Pancreas (tissue), 10 donors: ENCODE data around the gene IL18R1. TPM values are rescaled to one million over a fixed set of nuclear protein-coding genes. Genes with fewer than 3 reads are reported as not detected.

Experiments used
- ATAC-seq, 4 donors: fragments of 200-7000 bp; cut with Tn5 transposase; one replicate each; pipeline versions ENCODE4 v1.8.0 to v1.9.1; 2020; ENCODE audit warnings: mild to moderate bottlenecking in 4 of 4, moderate library complexity in 4 of 4
- DNase-seq, 6 donors: peaks; one replicate each; pipeline ENCODE4 v3.0.0-alpha.2; 2020
- FAIRE-seq: peaks from 2 replicates; lab custom pipeline; 2012; peaks lifted over from hg19 to GRCh38; lab: Jason Lieb, UNC
- H3K27ac ChIP-seq, 4 donors: fragments of 200-600 bp; sonication (generic); 1 replicate in 3 of 4; 2 replicates in 1 of 4; pipeline versions ENCODE4 v1.5.0 to v1.8.0; 2020
- H3K27me3 ChIP-seq, 4 donors: fragments of 200-600 bp; one replicate each; pipeline ENCODE4 v1.8.0; 2021
- H3K36me3 ChIP-seq, 3 donors: fragments of 200-600 bp; sonication (generic) in 1 of 3; one replicate each; pipeline versions ENCODE4 v1.5.0 to v1.8.0; 2020 to 2021
- H3K4me1 ChIP-seq, 3 donors: fragments of 200-600 bp; one replicate each; pipeline ENCODE4 v1.8.0; 2021
- H3K4me3 ChIP-seq, 4 donors: fragments of 200-600 bp; sonication (generic) in 2 of 4; one replicate each; pipeline versions ENCODE4 v1.5.0 to v1.8.0; 2020 to 2021
- H3K9me3 ChIP-seq, 4 donors: fragments of 200-600 bp; one replicate each; pipeline ENCODE4 v1.8.0; 2021
- WGBS, 2 donors: extraction: QIAGEN DNeasy Blood & Tissue Kit; methylation state at CpG; one replicate each; pipeline ENCODE4 v1.1.7; 2013; 5-methylcytosine and 5-hydroxymethylcytosine counted together
- intact Hi-C, 3 donors: fragments of 100-400 bp; cut with DNase I; formaldehyde crosslinking; loops; one replicate each; pipeline versions ENCODE4 v1.11.1 to v1.14.2; 2022
- polyA plus RNA-seq, 2 donors: library from polyadenylated mRNA; stranded (reverse); fragments of 200-250 nt; gene quantifications; one replicate each; pipeline ENCODE4 v1.2.3, GENCODE V29; 2013
- total RNA-seq, 6 donors: library from RNA; stranded (reverse); fragmentation: NEBNext Ultra II Directional in 4 of 6; extraction: Animal tissue kit (Norgen Biotek cat#: 25700) in 4 of 6; gene quantifications; one replicate each; pipeline versions ENCODE4 v1.2.1 to v1.2.4, GENCODE V29; 2021 to 2023
- TF ChIP-seq, protein P1 (sequence below), 4 donors: fragments of 200-600 bp; sonication (generic) in 3 of 4; IDR thresholded peaks; one replicate each; pipeline versions ENCODE4 v1.5.0 to v1.8.0; 2021; ENCODE audit warnings: antibody characterized with exemption in 4 of 4
- donor health status: healthy with polysubstance abuse.
- donor health status: DM: no; HTN: no; CAD: no; lungs with moderate emphysema.
- donor health status: DM: no; HTN: no; CAD: no.
- donor health status: control.
- donor health status: control.
- donor health status: Bipolar disorder and iron deficiency.
- donor health status: DM: yes; HTN: yes; CAD: no.
- donor health status: DM: no; HTN: no; CAD: no.
- donor health status: DM: no; HTN: no; CAD: no.
- donor health status: DM: yes; HTN: yes; CAD: no.

IL18R1 gene
- total and polyA plus RNA-seq, 8 donors: 0.51 to 1.6 (median 0.91) TPM

DNA sequence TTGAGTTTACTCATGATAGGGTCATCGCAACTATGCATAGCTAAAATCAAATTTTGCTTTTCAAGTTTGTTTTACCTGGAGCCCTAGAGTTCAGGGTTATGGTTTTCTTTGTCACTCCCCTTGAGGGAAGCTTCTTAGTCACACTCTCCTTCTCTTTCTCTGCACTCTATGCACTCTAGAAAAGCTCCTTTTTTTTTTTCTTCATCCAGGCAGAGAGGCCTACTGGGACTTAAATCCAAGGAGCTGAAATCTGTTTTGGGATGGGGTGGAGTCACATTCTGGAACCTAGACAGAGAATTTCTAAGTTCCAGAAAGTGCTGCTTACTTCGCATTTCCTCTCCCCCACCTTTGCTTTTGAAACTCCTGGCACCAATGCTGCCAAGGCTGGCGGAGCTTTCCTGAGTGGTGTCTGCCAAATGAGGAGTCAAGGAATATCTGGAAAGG lies 19.1 kb upstream of the IL18R1 start:
- intact Hi-C loops: no loop called here
- Histone ChIP-seq H3K27ac (no peak overlapping the region), H3K4me3 (no peak overlapping the region), H3K9me3 (no peaks in the 10 kb centered on the region), H3K36me3 (no peaks in the 10 kb centered on the region), H3K27me3 (no peaks in the 10 kb centered on the region), H3K4me1 (no peaks in the 10 kb centered on the region)
- FAIRE-seq (no peak), ATAC-seq (peak in 2 of 4 donors; percentile 21 to 27), DNase-seq (no peak)
- TF ChIP-seq, protein P1, sequence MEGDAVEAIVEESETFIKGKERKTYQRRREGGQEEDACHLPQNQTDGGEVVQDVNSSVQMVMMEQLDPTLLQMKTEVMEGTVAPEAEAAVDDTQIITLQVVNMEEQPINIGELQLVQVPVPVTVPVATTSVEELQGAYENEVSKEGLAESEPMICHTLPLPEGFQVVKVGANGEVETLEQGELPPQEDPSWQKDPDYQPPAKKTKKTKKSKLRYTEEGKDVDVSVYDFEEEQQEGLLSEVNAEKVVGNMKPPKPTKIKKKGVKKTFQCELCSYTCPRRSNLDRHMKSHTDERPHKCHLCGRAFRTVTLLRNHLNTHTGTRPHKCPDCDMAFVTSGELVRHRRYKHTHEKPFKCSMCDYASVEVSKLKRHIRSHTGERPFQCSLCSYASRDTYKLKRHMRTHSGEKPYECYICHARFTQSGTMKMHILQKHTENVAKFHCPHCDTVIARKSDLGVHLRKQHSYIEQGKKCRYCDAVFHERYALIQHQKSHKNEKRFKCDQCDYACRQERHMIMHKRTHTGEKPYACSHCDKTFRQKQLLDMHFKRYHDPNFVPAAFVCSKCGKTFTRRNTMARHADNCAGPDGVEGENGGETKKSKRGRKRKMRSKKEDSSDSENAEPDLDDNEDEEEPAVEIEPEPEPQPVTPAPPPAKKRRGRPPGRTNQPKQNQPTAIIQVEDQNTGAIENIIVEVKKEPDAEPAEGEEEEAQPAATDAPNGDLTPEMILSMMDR (IDR thresholded peaks at IDR 0.05): no peak
- WGBS, 2 donors: 75 to 85% methylated on average over 3 of the region's 3 CpGs

DNA sequence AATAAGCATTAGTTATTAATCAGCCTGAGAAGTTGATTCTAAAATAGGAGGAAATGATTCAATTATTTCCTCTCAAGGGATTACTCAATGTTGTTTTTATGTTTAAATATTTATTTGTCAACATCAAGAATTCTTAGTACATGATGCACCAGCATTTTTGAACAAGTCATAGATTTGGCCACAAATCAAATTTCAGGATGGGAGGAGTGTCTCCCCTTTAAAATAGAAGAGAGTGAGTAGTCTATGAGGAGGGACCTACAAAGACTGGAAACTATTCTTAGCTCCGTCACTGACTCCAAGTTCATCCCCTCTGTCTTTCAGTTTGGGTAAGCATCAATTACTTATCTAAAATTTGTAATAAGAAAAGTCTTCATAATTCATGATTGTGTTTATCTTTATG lies 18.6 kb upstream of the IL18R1 start:
- intact Hi-C loops: no loop called here
- WGBS, 2 donors: 55 to 70% methylated on average over 1 of the region's 1 CpG
- no peak overlapping the region for H3K4me3 ChIP-seq
- no peak overlapping the region for H3K27ac ChIP-seq
- FAIRE-seq: no peak
- TF ChIP-seq, protein P1 (IDR thresholded peaks at IDR 0.05): no peak
- no peaks in the 10 kb centered on the region for H3K4me1 ChIP-seq
- DNase-seq: no peak
- no peaks in the 10 kb centered on the region for H3K9me3 ChIP-seq
- H3K36me3 ChIP-seq: no peaks in the 10 kb centered on the region
- no peak for ATAC-seq
- no peaks in the 10 kb centered on the region for H3K27me3 ChIP-seq

DNA sequence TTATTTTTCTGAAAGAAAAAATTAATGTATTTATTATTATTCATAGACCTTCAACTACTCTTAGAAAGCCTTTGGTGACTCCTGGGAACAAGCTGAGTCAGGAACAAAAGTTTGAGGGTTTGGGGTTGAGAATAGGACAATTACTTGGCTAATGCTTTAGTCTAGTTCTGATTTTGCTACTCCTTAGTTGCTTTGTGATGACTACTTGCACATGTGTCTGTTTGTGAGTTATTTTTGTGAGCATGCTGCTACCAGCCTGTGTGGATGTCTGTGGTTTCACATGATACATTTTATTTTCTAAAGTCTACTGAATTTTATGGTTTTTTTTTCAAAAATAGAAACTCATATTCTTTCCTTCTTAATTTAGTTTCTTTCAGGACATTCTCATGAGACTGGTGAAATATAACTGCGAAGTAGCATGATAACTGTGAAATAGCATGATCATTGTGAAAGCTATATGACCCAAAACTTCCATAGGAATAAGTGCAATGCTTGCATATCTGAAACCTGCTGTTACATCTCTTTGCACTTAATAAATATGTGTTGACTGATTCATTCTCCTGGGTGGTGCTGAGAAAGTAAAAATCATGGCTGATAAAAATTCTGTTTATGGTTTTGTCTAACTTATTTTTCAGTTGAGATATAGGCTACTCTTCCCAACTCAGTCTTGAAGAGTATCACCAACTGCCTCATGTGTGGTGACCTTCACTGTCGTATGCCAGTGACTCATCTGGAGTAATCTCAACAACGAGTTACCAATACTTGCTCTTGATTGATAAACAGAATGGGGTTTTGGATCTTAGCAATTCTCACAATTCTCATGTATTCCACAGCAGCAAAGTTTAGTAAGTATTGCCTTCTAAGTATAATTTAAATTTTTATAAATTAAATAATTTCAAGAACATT lies 17.9 kb upstream of the IL18R1 start:
- Histone ChIP-seq H3K36me3 (no peaks in the 10 kb centered on the region), H3K4me1 (no peaks in the 10 kb centered on the region), H3K4me3 (no peak overlapping the region), H3K27me3 (no peaks in the 10 kb centered on the region), H3K9me3 (no peaks in the 10 kb centered on the region), H3K27ac (no peak overlapping the region)
- intact Hi-C loops: no loop called here
- 57 to 61% methylated on average over 3 of the region's 3 CpGs for WGBS, 2 donors
- FAIRE-seq: no peak
- TF ChIP-seq, protein P1 (IDR thresholded peaks at IDR 0.05): no peak
- peak in 1 of 4 donors; percentile 35 for ATAC-seq
- no peak for DNase-seq

DNA sequence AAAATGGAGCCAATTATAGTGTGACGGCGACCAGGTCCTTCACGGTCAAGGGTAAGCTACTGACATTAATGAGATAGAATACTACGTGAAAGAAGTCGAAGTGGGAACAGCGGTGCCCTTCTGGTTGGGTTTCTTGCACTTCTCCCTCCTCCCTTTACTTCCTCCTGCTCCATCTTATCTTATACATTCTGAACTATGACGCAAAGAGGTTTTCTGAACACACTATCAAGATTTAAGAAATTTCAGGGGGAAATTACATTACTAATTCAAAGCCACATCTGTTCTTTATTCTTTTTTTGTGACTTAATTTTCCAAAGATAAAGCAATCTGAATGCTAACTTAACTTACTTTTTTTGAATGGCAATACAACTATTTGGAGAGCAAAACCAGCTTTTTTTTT lies 14.8 kb upstream of the IL18R1 start:
- TF ChIP-seq, protein P1 (IDR thresholded peaks at IDR 0.05): no peak
- 75 to 86% methylated on average over 7 of the region's 7 CpGs for WGBS, 2 donors
- DNase-seq (no peak), FAIRE-seq (no peak), ATAC-seq (no peak)
- Histone ChIP-seq H3K36me3 (no peaks in the 10 kb centered on the region), H3K27me3 (no peaks in the 10 kb centered on the region), H3K4me1 (no peaks in the 10 kb centered on the region), H3K27ac (no peak overlapping the region), H3K4me3 (no peak overlapping the region), H3K9me3 (no peaks in the 10 kb centered on the region)
- intact Hi-C loops: no loop called here

GRCh38 chr2:102342888-102343287 lies 12.7 kb upstream of the IL18R1 start:
- Histone ChIP-seq H3K27me3 (no peaks in the 10 kb centered on the region), H3K27ac (no peak overlapping the region), H3K9me3 (no peaks in the 10 kb centered on the region), H3K36me3 (no peaks in the 10 kb centered on the region), H3K4me1 (no peaks in the 10 kb centered on the region), H3K4me3 (no peak overlapping the region)
- no peak for DNase-seq
- no peak for ATAC-seq
- WGBS, 2 donors: 29 to 37% methylated on average over 3 of the region's 3 CpGs
- intact Hi-C loops: no loop called here
- no peak for FAIRE-seq
- TF ChIP-seq, protein P1 (IDR thresholded peaks at IDR 0.05): no peak
